Measurements from ENCODE around the gene TPCN2.

The TPCN2 gene

GRCh38 chr11:69010964-69011623, 37.6 kb upstream of the TPCN2 start:
- DNase-seq, result peak; percentile 89

- DNase-seq, result no peak
Observed at GRCh38 chr11:69011624-69012091, 37.1 kb upstream of the TPCN2 start.

GRCh38 chr11:69012092-69013008, 36.4 kb upstream of the TPCN2 start:
- DNase-seq, result peak; percentile 79

GRCh38 chr11:69013009-69013951, 35.5 kb upstream of the TPCN2 start, which contains the start of gene MRGPRF:
Gene MRGPRF, minus strand, starts transcription at chr11:69013246. Its CDS starts 3,345 bp downstream, at chr11:69009901.
- peak; percentile 94 for DNase-seq

- DNase-seq, result no peak
Observed at GRCh38 chr11:69014084-69014851, 34.5 kb upstream of the TPCN2 start.

GRCh38 chr11:69014898-69015549, 33.7 kb upstream of the TPCN2 start:
- DNase-seq, result no peak

- DNase-seq, result no peak
Observed at GRCh38 chr11:69017951-69018350, 30.8 kb upstream of the TPCN2 start.

GRCh38 chr11:69018924-69019323, 29.8 kb upstream of the TPCN2 start:
- DNase-seq, result no peak

GRCh38 chr11:69022260-69022659, 26.5 kb upstream of the TPCN2 start:
- DNase-seq, result no peak

- DNase-seq, result no peak
Observed at GRCh38 chr11:69024509-69024908, 24.2 kb upstream of the TPCN2 start.

- DNase-seq, result no peak
Observed at GRCh38 chr11:69027704-69028372, 20.9 kb upstream of the TPCN2 start.

- DNase-seq, result no peak
Observed at GRCh38 chr11:69030301-69030700, 18.4 kb upstream of the TPCN2 start.

GRCh38 chr11:69032833-69033232, 15.9 kb upstream of the TPCN2 start:
- DNase-seq, result no peak

GRCh38 chr11:69033431-69033830, 15.3 kb upstream of the TPCN2 start:
- no peak for DNase-seq

GRCh38 chr11:69034123-69034867, 14.4 kb upstream of the TPCN2 start:
- DNase-seq, result no peak

GRCh38 chr11:69035150-69035945, 13.4 kb upstream of the TPCN2 start:
- no peak for DNase-seq

GRCh38 chr11:69035946-69036340, 12.8 kb upstream of the TPCN2 start:
- DNase-seq, result no peak

GRCh38 chr11:69037074-69037473, 11.7 kb upstream of the TPCN2 start:
- DNase-seq, result no peak

- DNase-seq, result no peak
Observed at GRCh38 chr11:69037544-69037943, 11.2 kb upstream of the TPCN2 start.

All from NCI-H226 (cell line).